GM13977 (cell line): ENCODE results near the gene WDR64.
"Not testable (repeated sequence)": the region's sequence is repeated elsewhere in the genome, so short reads cannot be mapped to it uniquely, and the experiment has no call there.

Source experiments
- DNase-seq: peaks from one replicate; pipeline ENCODE4 v3.0.0; 2012; ENCODE audit warnings: low spot score
- in situ Hi-C: fragments of 300-500 bp; cut with MboI; formaldehyde crosslinking; loops from one replicate; pipeline ENCODE4 v1.12.0; 2022; ENCODE audit warnings: low sequenced_read_pairs, low pct_unique_long_range_greater_than_20kb, mixed read lengths, inconsistent platforms; ENCODE audit not compliant: unreplicated experiment
- TF ChIP-seq, protein P1 (sequence below): IDR thresholded peaks from 2 replicates; pipeline ENCODE4 v1.5.1; 2012; ENCODE audit warnings: mild to moderate bottlenecking, control low read depth; ENCODE audit not compliant: insufficient read depth; ENCODE audit errors: extremely low read depth, missing control alignments

WDR64 gene

DNA sequence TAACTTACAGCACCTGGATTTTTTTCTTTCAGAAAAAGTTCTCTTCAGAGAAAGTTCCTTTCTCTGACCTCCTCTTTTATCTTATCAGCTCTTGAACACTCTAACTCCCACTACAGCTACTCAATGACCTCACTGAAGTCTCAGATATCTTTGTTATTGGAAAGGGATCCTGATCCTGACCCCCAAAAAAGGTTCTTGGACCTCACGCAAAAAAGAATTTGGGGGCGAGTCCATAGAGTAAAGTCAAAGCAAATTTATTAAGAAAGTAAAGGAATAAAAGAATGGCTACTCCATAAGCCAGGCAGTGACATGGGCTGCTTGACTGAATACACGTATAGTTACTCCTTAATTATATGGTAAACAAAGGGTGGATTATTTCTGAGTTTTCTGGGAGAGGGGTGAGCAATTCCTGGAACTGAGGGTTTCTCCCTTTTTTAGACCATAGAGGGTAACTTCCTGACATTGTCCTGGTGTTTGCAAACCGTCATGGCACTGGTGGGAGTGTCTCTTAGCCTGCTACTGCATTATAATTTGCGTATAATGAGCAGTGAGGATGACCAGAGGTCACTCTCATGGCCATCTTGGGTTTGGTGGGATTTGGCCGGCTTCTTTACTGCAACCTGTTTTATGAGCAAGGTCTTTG, 44.2 kb downstream of the WDR64 start:
- TF ChIP-seq, protein P1, sequence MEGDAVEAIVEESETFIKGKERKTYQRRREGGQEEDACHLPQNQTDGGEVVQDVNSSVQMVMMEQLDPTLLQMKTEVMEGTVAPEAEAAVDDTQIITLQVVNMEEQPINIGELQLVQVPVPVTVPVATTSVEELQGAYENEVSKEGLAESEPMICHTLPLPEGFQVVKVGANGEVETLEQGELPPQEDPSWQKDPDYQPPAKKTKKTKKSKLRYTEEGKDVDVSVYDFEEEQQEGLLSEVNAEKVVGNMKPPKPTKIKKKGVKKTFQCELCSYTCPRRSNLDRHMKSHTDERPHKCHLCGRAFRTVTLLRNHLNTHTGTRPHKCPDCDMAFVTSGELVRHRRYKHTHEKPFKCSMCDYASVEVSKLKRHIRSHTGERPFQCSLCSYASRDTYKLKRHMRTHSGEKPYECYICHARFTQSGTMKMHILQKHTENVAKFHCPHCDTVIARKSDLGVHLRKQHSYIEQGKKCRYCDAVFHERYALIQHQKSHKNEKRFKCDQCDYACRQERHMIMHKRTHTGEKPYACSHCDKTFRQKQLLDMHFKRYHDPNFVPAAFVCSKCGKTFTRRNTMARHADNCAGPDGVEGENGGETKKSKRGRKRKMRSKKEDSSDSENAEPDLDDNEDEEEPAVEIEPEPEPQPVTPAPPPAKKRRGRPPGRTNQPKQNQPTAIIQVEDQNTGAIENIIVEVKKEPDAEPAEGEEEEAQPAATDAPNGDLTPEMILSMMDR, result no peak
- in situ Hi-C loops, result no loop called here
- no peak for DNase-seq

DNA sequence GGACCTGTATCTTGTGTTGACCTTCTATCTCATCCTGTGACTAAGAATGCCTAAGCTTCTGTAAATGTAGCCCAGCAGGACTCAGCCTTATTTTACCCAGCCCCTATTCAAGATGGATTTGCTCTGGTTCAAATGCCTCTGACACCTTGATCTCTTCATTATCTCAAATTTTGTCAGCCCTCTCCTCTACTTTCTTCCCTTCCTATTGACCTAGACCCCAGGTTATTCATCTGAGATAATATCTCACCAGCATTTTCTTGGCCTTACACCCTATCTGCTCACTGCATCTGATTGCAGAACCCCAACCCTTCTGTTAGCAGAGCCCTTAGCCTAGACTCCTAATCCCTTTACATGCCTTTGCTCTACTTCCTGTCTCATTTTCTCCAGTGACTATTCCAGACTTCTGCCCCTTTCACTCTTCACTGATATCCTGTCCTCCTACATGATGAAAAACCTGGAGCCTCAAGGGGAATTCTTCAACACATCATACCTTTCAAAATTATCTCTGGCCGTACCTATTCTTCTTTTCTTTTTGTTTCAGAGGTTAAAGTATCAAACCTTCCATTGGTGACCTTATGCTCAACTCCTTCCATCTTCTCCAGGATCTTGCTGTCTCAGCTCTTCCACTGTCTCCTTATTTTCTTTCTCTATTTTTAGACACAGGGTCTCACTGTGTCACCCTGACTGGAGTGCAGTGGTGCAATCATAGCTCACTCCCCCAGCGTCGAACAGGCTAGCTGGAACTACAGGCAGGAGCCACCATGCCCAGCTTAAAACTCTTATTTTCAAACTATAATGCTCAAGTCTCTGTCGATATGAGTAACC, 44.9 kb downstream of the WDR64 start:
- DNase-seq, result no peak
- in situ Hi-C loops, result no loop called here
- TF ChIP-seq, protein P1, result no peak

DNA sequence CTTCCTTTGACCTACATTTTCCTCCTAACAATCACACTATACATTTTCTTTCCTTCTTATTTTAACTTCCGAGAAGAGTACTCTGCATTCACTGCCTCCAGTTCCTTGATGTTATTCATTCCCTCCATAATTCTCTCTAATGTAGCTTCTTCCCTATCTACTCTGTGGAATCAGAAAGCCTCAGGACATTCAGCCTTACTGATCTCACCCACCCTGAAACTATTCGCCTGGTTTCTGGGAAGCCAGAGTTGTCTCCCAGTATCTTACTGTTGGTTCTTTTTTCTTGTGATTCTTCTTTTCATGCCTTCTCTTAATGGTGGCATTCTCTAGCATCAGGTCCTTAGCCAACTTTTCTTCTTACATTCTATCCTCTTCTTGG, 45.5 kb downstream of the WDR64 start:
- TF ChIP-seq, protein P1, result no peak
- DNase-seq, result no peak
- in situ Hi-C loops, result no loop called here

DNA sequence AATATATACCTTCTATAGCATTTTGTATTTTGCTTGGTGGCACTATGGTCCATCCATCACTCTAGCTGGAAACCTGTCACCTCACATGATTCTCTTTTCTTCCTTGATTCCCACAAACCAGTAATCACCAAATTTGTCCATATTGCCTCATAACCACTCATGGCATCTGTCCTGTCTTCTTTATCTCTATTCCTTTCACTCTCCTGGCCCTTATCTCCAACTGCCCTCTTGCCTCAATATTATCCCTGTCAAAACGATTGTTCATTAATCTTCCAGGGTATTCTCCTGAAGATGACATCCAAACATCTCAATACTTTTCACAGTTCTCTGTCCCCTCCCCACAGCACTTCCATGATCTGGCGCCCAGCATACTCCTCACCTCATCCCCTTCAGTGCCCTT, 46.1 kb downstream of the WDR64 start:
- no peak for DNase-seq
- TF ChIP-seq, protein P1, result no peak
- in situ Hi-C loops, result no loop called here

DNA sequence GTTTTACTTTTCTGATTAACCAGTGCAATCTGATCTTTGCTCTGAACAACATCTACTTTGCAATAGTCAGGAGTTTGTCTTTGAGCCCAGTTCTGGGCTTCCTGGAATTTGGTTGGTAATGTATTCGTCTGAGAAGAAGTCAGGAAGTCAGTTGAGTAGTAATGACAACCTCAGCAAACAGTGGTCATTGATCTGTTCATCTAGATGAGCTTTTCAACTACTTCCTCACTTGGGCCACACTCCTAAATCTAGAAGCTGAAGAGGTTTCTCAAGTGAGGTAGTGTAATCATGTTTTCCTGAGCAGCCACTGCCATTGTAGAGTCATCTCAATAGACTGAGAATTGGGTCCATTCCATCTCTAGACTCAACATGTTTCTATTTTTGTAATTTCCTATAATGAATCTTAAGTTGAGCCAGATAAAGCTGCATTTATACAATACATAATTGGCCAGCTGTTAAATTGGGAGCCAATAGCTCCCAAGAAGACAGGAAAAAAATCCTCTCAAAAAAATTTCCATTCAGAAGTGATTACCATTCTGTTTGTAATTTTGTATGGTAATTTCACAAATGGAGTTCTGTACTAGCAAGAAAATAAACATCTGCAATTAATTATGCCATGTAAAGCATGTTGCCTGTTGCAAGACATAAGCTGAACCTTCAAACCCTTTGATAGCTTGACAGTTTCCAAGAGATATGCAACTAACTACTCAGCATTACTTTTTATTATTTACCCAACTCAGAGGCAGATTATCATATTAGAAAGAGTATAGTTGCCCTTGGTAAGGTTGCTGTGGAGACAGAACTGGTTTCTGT, 49.6 kb downstream of the WDR64 start:
- TF ChIP-seq, protein P1, result no peak
- in situ Hi-C loops, result no loop called here
- DNase-seq, result no peak

DNA sequence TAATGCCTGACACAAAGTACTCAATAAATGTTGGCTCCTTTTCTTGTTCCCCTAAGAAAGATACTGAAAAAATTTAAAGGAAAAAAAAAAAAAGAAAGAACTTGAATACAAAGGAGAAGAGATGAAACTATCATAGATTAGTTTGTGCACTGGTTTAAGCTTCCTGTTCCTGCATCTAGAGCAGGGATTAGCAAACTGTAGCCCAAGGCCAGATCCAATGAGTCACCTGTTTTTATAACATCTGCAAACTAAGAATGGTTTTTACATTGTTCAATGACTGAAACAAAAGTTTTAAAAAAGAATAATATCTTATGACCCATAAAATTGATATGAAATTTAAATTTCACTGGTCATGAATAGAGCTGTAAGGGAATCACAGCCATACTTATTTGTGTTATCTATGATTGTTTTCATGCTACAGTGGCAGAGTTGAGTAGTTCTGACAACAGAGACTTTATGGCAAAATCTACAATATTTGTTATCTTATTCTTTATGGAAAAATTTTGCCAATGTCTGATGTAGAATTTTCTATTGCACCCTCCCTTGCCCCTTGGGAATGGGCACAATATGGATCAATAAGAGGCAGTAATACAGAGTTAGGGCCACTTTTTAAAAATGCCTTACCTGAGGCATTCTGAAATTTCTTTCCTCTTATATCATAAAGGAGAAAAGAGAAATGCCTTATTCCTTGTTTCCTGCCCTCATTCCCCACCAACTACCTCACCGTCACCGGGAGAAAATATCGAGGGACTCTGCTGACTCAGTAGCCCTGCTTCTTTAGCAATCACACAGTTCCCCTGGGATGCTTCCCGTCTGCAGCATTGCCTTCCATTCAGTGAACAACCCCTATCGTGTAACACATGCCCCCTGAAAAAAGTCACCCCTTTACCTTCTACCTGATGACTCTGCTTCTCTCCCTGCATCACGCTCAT, 50.6 kb downstream of the WDR64 start:
- in situ Hi-C loops, result no loop called here
- no peak for DNase-seq
- TF ChIP-seq, protein P1, result no peak

DNA sequence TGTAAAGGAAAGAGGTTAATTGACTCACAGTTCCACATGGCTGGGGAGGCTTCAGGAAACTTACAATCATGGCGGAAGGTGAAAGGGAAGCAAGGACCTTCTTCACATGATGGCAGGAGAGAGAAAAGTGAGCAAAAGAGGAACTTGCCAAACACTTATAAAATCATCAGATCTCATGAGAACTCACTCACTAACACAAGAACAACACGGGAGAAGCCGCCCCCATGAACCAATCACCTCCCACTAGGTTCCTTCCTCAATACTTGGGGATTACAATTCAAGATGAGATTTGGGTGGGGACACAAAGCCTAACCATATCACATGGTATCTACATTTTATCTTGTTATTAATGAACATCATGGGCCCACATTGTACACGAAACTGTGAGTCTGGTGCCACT, 51.7 kb downstream of the WDR64 start:
- in situ Hi-C loops, DNase-seq: not testable (repeated sequence)
